ACC112 (cell line): ENCODE results near the gene OCA2.

Source experiments
- H2AFZ ChIP-seq: fragments of 200-600 bp; sonication (generic); one replicate; pipeline ENCODE4 v1.6.0; 2017; ENCODE audit warnings: antibody characterized with exemption, low read length; ENCODE audit not compliant: unreplicated experiment
- H3K27ac ChIP-seq: fragments of 200-600 bp; sonication (generic); 2 replicates; pipeline ENCODE4 v1.5.1; 2014; ENCODE audit warnings: low read depth, mild to moderate bottlenecking, antibody characterized with exemption, low read length, moderate library complexity
- H3K27me3 ChIP-seq: fragments of 200-600 bp; sonication (generic); 2 replicates; pipeline ENCODE4 v1.6.1; 2014; ENCODE audit warnings: mild to moderate bottlenecking, antibody characterized with exemption, low read length, moderate library complexity, mixed read lengths; ENCODE audit not compliant: insufficient read depth
- H3K36me3 ChIP-seq: fragments of 200-600 bp; sonication (generic); 2 replicates; pipeline ENCODE4 v1.6.1; 2016; ENCODE audit warnings: mild to moderate bottlenecking, antibody characterized with exemption, low read length, moderate library complexity, mixed read lengths; ENCODE audit not compliant: insufficient read depth
- H3K4me1 ChIP-seq: fragments of 200-600 bp; sonication (generic); one replicate; pipeline ENCODE4 v1.6.1; 2016; ENCODE audit warnings: low read length, mixed read lengths; ENCODE audit not compliant: insufficient read depth, unreplicated experiment, control insufficient read depth
- H3K4me3 ChIP-seq: fragments of 200-600 bp; sonication (generic); 2 replicates; pipeline ENCODE4 v1.5.1; 2014; ENCODE audit warnings: mild to moderate bottlenecking, low read depth, low read length
- H3K79me2 ChIP-seq: fragments of 200-600 bp; sonication (generic); one replicate; pipeline ENCODE4 v1.6.0; 2016; ENCODE audit warnings: low read length; ENCODE audit not compliant: control insufficient read depth, unreplicated experiment, insufficient read depth

OCA2 gene

DNA sequence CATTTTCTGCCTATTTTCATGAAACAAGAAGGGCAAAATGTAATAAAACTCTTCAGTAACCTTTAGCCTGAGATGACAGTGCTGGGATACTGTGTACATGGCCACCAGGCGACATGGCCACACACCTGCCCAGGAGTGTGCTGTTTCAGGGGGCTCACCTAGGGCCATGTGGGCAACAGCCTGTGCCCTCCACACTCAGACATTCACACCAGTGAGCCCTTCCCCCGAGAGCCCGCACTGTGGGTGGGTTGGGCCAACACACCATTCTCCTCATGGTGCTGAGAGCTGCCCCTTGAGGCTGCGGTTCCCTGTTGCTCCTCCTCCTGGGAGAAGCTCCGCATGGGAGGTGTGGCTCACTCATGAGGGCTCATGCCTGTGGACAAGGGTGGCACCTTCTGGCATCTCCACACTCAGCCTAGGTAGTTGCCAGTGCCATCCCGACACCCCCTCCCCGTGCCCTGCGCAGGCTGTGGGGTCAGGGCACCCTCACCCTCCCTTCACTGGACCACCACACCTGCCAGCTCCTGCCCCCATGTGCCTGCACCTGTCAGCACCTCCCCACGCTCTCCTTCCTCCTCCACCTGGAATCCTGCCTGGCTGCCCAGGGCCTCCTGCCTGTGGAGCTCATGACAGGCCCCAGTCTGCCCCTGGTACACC, 19.7 kb downstream of the OCA2 start:
- Histone ChIP-seq H3K79me2 (no peaks in the 10 kb centered on the region), H3K27ac (no peak overlapping the region), H3K27me3 (peaks cover 17% of the 10 kb centered on the region; the same call in 1 of the 2 replicates), H3K4me1 (no peaks in the 10 kb centered on the region), H2AFZ (no peak overlapping the region), H3K36me3 (no peaks in the 10 kb centered on the region), H3K4me3 (no peak overlapping the region)

DNA sequence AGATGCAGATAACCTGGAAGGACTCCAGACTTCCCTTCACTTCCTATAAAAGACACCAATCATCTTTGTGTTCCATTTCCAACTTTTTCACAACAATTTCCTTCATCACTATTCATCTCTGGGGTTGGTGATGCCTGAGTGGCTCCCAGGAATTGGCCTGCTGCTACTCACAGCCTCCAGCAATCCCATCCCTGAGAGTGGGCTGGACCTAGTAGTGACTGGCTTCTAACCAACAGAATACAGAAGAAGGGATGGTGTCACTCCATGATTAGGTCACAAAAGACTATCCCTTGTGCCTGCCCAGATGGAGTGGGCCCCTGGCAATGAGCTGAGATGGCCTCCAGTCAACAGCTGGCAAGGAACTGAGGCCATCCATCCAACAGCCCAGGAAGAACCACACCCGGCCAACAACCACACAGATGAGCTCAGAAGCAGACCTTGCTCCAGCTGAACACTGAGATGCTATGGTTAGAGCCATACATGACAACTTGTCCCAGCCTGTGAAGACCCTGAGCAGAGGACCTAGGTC, 20.9 kb downstream of the OCA2 start:
- Histone ChIP-seq H3K36me3 (no peaks in the 10 kb centered on the region), H3K27ac (no peak overlapping the region), H3K4me1 (no peaks in the 10 kb centered on the region), H3K4me3 (no peak overlapping the region), H3K79me2 (no peaks in the 10 kb centered on the region), H2AFZ (no peak overlapping the region), H3K27me3 (peaks cover 13% of the 10 kb centered on the region; the same call in 1 of the 2 replicates)

DNA sequence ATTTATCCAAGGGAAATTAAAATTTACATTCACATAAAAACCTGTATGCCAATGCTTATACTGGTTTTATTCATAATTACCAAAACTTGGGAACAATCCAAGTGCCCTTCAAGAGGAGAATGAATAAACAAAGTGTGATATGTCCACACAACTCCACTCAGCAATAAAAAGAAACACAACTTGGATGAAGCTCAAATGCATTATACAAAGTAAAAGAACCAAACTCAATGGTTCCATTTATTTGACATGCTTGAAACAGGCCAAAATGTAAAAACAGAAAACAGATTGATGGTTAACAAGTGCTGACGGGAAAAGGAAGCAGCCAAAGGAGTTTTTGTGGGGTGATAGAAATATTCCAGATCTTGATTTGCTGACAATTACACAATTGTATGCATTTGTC, 23.5 kb downstream of the OCA2 start:
- no peak overlapping the region for H3K4me3 ChIP-seq
- no peaks in the 10 kb centered on the region for H3K36me3 ChIP-seq
- no peak overlapping the region for H3K27ac ChIP-seq
- peaks cover 13% of the 10 kb centered on the region; the same call in 1 of the 2 replicates for H3K27me3 ChIP-seq
- no peaks in the 10 kb centered on the region for H3K79me2 ChIP-seq
- H2AFZ ChIP-seq: no peak overlapping the region
- no peaks in the 10 kb centered on the region for H3K4me1 ChIP-seq

DNA sequence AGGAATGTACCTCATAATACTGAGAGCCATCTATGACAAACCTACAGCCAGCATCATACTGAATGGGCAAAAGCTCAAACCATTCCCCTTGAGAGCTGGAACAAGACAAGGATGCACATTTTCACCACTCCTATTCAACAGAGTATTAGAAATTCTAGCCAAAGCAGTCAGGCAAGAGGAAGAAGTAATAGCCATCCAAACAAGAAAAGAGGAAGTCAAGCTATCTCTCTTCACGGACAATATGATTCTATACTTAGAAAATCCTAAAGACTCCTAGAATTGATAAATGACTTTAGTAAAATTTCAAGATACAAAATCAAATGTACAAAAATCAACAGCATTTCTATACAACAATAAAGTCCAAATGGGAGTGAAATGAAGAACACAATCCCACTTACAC, 30.2 kb downstream of the OCA2 start:
- no peak overlapping the region for H3K4me3 ChIP-seq
- no peaks in the 10 kb centered on the region for H3K36me3 ChIP-seq
- no peak overlapping the region for H2AFZ ChIP-seq
- H3K4me1 ChIP-seq: no peaks in the 10 kb centered on the region
- peaks cover 19% of the 10 kb centered on the region; the same call in 1 of the 2 replicates for H3K27me3 ChIP-seq
- H3K79me2 ChIP-seq: no peaks in the 10 kb centered on the region
- H3K27ac ChIP-seq: no peak overlapping the region

DNA sequence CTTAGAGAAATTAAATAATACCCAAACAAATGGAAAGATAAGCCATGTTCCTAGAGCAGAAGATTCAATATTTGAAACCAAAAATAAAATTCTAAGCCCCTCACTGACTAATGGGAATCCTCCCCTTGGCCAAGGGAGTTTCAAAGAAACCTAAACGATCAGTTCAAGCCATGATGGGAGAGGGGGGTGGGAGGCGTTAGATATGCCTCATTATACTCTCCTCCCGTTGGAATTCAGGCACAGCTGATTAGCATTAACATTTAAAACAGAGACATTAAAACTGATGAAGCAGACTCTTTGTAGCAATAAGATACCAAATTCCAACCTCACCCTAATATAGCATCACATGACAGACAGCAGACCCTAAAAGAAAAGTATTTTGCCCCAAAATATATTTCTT, 32.9 kb downstream of the OCA2 start:
- no peak overlapping the region for H3K27ac ChIP-seq
- H3K36me3 ChIP-seq: no peaks in the 10 kb centered on the region
- no peaks in the 10 kb centered on the region for H3K79me2 ChIP-seq
- no peak overlapping the region for H3K4me3 ChIP-seq
- no peak overlapping the region for H2AFZ ChIP-seq
- H3K27me3 ChIP-seq: peaks cover 27% of the 10 kb centered on the region; the same call in 1 of the 2 replicates
- H3K4me1 ChIP-seq: no peaks in the 10 kb centered on the region

DNA sequence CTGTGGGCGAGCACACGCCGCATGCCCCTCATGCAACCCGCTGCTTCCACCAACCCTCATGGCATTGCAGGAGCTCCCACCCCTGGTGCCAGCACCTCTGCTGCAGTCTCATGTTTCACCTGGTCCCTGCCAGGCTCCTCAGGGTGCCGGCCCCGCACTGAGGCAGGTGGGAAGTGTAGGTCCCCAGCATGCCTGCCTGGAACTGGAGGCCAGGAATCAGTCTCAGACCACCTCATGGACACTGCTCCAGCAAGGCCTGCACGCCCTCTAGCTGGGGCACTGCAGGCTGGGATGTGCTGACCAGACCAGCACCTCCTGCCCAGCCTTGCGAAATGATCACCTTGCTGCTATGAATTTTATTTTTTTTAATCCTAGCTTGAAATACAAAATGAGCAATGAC, 39.1 kb downstream of the OCA2 start:
- Histone ChIP-seq H3K79me2 (no peaks in the 10 kb centered on the region), H3K27me3 (peaks cover 18% of the 10 kb centered on the region; the same call in 1 of the 2 replicates), H3K4me3 (no peak overlapping the region), H3K36me3 (no peaks in the 10 kb centered on the region), H3K4me1 (no peaks in the 10 kb centered on the region), H3K27ac (no peak overlapping the region), H2AFZ (no peak overlapping the region)

DNA sequence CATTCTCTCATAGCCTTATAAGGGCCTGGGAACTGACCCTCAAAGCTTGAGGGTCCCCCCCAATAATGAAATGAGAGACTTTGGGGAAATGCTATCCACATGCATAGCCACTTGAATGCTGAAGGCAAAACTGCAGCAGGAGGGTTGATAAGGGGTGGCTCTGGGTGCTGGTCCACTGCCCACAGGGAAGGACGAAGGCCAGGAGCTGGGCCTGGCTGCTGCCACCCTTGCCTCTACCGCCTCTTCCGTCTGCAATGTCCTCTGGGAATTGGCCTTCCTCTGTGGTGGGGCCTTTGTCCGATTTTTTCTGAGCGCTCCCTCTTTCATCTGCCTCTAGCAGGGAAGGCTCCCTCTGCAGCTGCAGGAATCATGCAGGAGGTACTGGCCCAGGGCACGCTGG, 41.0 kb downstream of the OCA2 start:
- Histone ChIP-seq H3K4me3 (no peak overlapping the region), H3K27me3 (no peaks in the 10 kb centered on the region), H3K79me2 (no peaks in the 10 kb centered on the region), H2AFZ (no peak overlapping the region), H3K4me1 (no peaks in the 10 kb centered on the region), H3K36me3 (no peaks in the 10 kb centered on the region), H3K27ac (no peak overlapping the region)

DNA sequence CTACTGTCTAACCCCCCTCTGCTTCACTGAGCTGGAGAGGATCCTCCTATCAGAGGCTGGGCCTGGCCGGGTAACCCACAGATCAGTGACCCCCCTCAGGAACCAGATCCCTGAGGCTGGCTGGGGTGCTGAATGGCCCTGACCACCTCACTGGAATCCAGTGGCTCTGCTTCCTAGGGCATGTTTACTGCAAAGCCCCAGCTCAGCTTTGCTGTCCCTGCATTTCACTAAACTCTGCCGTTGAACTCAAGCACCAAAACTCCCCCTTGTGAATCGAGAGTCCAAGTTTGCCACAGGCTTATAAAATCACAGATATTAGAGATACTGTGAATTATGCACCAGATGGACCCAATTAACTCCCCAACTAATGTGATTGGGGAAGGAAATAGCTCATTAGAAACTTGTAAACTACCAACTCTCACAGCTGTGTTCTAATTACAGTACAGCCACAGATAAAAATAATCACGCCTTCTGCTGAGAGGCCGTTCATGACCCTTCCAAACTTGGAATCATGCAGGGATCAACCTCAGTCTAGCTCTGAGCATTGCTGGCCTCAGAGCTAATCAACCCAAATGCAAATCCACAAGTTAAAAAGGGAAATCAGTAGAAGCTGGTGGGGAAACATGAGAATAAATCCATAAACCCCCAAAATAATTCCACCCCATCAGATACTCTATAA, 47.0 kb downstream of the OCA2 start:
- Histone ChIP-seq H2AFZ (no peak overlapping the region), H3K79me2 (no peaks in the 10 kb centered on the region), H3K27me3 (no peaks in the 10 kb centered on the region), H3K4me3 (no peak overlapping the region), H3K27ac (no peak overlapping the region), H3K4me1 (no peaks in the 10 kb centered on the region), H3K36me3 (no peaks in the 10 kb centered on the region)

DNA sequence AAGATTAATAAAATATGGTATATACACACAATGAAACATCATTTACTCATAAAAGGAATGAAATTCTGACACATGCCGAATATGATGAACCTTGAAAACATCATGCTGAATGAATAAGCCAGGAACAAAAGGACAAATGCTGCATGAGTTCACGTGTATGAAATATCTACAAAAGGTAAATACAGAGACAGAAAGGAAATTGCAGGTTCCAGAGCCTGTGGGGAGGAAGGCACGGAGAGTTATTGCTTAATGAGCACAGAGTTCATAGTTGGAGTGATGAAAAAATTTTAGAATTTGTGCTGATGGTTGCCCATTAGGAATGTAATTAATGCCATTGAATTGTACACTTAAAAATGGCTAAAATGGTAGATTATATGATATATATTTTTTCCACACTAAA, 49.5 kb downstream of the OCA2 start:
- Histone ChIP-seq H3K79me2 (no peaks in the 10 kb centered on the region), H2AFZ (no peak overlapping the region), H3K4me3 (no peak overlapping the region), H3K27me3 (no peaks in the 10 kb centered on the region), H3K27ac (no peak overlapping the region), H3K4me1 (no peaks in the 10 kb centered on the region), H3K36me3 (no peaks in the 10 kb centered on the region)

DNA sequence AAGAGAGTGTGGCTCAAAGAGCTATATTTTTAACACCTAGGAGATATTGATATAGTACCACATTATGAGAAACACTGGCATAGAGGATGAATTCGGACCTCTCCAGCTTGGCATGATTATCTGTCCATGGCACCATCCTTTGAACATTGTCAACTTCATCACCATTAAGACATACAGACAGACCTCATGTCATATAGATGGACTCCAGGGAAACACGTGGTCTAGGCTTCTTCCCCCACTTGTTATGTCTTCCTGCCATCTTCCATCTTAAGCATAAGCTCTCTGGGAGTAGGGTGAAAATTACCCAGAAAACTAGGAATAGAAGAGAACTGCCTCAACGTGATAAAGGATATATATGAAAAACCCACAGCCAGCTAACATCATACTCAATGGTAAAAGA, 51.8 kb downstream of the OCA2 start:
- H2AFZ ChIP-seq: no peak overlapping the region
- no peaks in the 10 kb centered on the region for H3K4me1 ChIP-seq
- H3K27ac ChIP-seq: no peak overlapping the region
- no peaks in the 10 kb centered on the region for H3K79me2 ChIP-seq
- no peak overlapping the region for H3K4me3 ChIP-seq
- no peaks in the 10 kb centered on the region for H3K36me3 ChIP-seq
- 0 out of 2 replicates have a peak, but pooled peaks cover 3% of the 10 kb centered on the region for H3K27me3 ChIP-seq
